SK-N-SH (cell line): Measurements from ENCODE around the gene NPAT. TPM values are rescaled to one million over a fixed set of nuclear protein-coding genes. Genes with fewer than 3 reads are reported as not detected.

Source experiments
- polyA plus RNA-seq, 3 experiments: library from polyadenylated mRNA; depleted of rRNA; stranded (reverse); fragments of >200 nt; gene quantifications; 2 replicates each; pipeline ENCODE4 v1.2.3, GENCODE V29; 2012
- small RNA-seq, 7 experiments: library from RNA; depleted of rRNA; stranded (forward); fragments of <200 nt; gene quantifications; one replicate each; pipeline ENCODE3, GENCODE V24; 2012

Gene NPAT
- polyA plus RNA-seq, 1 of the 3 experiments (the other 2 are of a cell fraction) = 2.1 TPM

Small RNA genes lying within 50 kb of the gene (small RNA-seq; reads per million reads assigned to genes)
- gene RF00019 = 0 reads per million in 7 experiments

Other genes with a start within 250 kb of the NPAT start
- gene CUL5, start 213.7 kb downstream of the NPAT start, polyA plus RNA-seq (2012; rRNA removed) = 6.8 and 8.0 TPM in 2 replicates
- 78.8 and 91.2 TPM in 2 replicates for gene ACAT1, start 101.1 kb downstream of the NPAT start, polyA plus RNA-seq (2012; rRNA removed)
- 14.1 and 20.4 TPM in 2 replicates for gene ATM, start 429 bp upstream of the NPAT start, polyA plus RNA-seq (2012; rRNA removed)
- 0.07 and 0.29 TPM in 2 replicates for gene C11orf65, start 244.9 kb upstream of the NPAT start, polyA plus RNA-seq (2012; rRNA removed)